ENCODE data around the gene KCNN2.
"Not testable (repeated sequence)": the region's sequence is repeated elsewhere in the genome, so short reads cannot be mapped to it uniquely, and the experiment has no call there.

Gene KCNN2

GRCh38 chr5:114417519-114417918 lies 55.6 kb downstream of the KCNN2 start:
- Mint-ChIP-seq H3K4me3 (no peak overlapping the region), H3K4me1 (ENCODE audit: low read depth in 2 of 2) (no peaks in the 10 kb centered on the region), H3K9me3 (no peaks in the 10 kb centered on the region), H3K36me3 (ENCODE audit: insufficient read depth) (peaks cover 5% of the 10 kb centered on the region), H3K27me3 (no peaks in the 10 kb centered on the region), H3K27ac (no peak overlapping the region)
- no peak for ATAC-seq (replicated peaks)
- no peak for DNase-seq

- ATAC-seq (replicated peaks) (no peak), DNase-seq (no peak)
- Mint-ChIP-seq H3K27ac (no peak overlapping the region), H3K36me3 (ENCODE audit: insufficient read depth) (peaks cover 5% of the 10 kb centered on the region), H3K4me3 (no peak overlapping the region), H3K9me3 (no peaks in the 10 kb centered on the region), H3K27me3 (no peaks in the 10 kb centered on the region), H3K4me1 (ENCODE audit: low read depth in 2 of 2) (no peaks in the 10 kb centered on the region)
Measured at GRCh38 chr5:114418176-114419066, 56.6 kb downstream of the KCNN2 start.

- ATAC-seq (replicated peaks) (no peak), DNase-seq (no peak)
- Mint-ChIP-seq H3K4me3 (no peak overlapping the region), H3K27me3 (no peaks in the 10 kb centered on the region), H3K9me3 (no peaks in the 10 kb centered on the region), H3K36me3 (ENCODE audit: insufficient read depth) (peaks cover 5% of the 10 kb centered on the region), H3K4me1 (ENCODE audit: low read depth in 2 of 2) (no peaks in the 10 kb centered on the region), H3K27ac (no peak overlapping the region)
Measured at GRCh38 chr5:114419067-114419388, 57.2 kb downstream of the KCNN2 start.

GRCh38 chr5:114419959-114420358 lies 58.1 kb downstream of the KCNN2 start:
- H3K4me1 Mint-ChIP-seq (ENCODE audit: low read depth in 2 of 2), result no peaks in the 10 kb centered on the region
- no peak overlapping the region for H3K27ac Mint-ChIP-seq
- no peak for ATAC-seq (replicated peaks)
- no peak for DNase-seq
- no peaks in the 10 kb centered on the region for H3K36me3 Mint-ChIP-seq (ENCODE audit: insufficient read depth)
- no peak overlapping the region for H3K4me3 Mint-ChIP-seq
- no peaks in the 10 kb centered on the region for H3K9me3 Mint-ChIP-seq
- no peaks in the 10 kb centered on the region for H3K27me3 Mint-ChIP-seq

GRCh38 chr5:114427204-114427603 lies 65.3 kb downstream of the KCNN2 start:
- no peak for DNase-seq
- ATAC-seq (replicated peaks), result no peak
- H3K36me3 Mint-ChIP-seq (ENCODE audit: insufficient read depth), result no peaks in the 10 kb centered on the region

GRCh38 chr5:114430532-114430931 lies 68.7 kb downstream of the KCNN2 start:
- H3K27me3 Mint-ChIP-seq, result no peaks in the 10 kb centered on the region
- DNase-seq (no peak), ATAC-seq (replicated peaks) (no peak)
- no peaks in the 10 kb centered on the region for H3K4me1 Mint-ChIP-seq (ENCODE audit: low read depth in 2 of 2)
- H3K36me3 Mint-ChIP-seq (ENCODE audit: insufficient read depth), result no peaks in the 10 kb centered on the region
- H3K9me3 Mint-ChIP-seq, result peaks cover 0 to 2% of the 10 kb centered on the region in 2 donors
- no peak overlapping the region for H3K4me3 Mint-ChIP-seq
- no peak overlapping the region for H3K27ac Mint-ChIP-seq

More at GRCh38 chr5:114427204-114427603, 65.3 kb downstream of the KCNN2 start:
- Mint-ChIP-seq H3K4me1 (ENCODE audit: low read depth in 2 of 2) (no peaks in the 10 kb centered on the region), H3K27me3 (no peaks in the 10 kb centered on the region), H3K4me3 (no peak overlapping the region), H3K27ac (no peak overlapping the region), H3K9me3 (peaks cover 0 to 2% of the 10 kb centered on the region in 2 donors)

GRCh38 chr5:114432684-114433083 lies 70.8 kb downstream of the KCNN2 start:
- H3K9me3 Mint-ChIP-seq; DNase-seq; H3K4me1 Mint-ChIP-seq (ENCODE audit: low read depth in 2 of 2); H3K27ac Mint-ChIP-seq; H3K27me3 Mint-ChIP-seq; ATAC-seq (replicated peaks); H3K4me3 Mint-ChIP-seq; H3K36me3 Mint-ChIP-seq (ENCODE audit: insufficient read depth): not testable (repeated sequence)

- H3K27me3 Mint-ChIP-seq, result no peaks in the 10 kb centered on the region
- H3K36me3 Mint-ChIP-seq (ENCODE audit: insufficient read depth), result no peaks in the 10 kb centered on the region
- ATAC-seq (replicated peaks) (no peak), DNase-seq (no peak)
- H3K27ac Mint-ChIP-seq, result no peak overlapping the region
- H3K4me3 Mint-ChIP-seq, result no peak overlapping the region
- H3K9me3 Mint-ChIP-seq, result peaks cover 0 to 2% of the 10 kb centered on the region in 2 donors
- H3K4me1 Mint-ChIP-seq (ENCODE audit: low read depth in 2 of 2), result no peaks in the 10 kb centered on the region
Measured at GRCh38 chr5:114434396-114435219, 72.7 kb downstream of the KCNN2 start.

- no peak for ATAC-seq (replicated peaks)
- no peak for DNase-seq
- H3K9me3 Mint-ChIP-seq, result peaks cover 0 to 2% of the 10 kb centered on the region in 2 donors
- H3K36me3 Mint-ChIP-seq (ENCODE audit: insufficient read depth), result no peaks in the 10 kb centered on the region
- H3K27me3 Mint-ChIP-seq, result no peaks in the 10 kb centered on the region
- H3K27ac Mint-ChIP-seq, result no peak overlapping the region
- H3K4me3 Mint-ChIP-seq, result no peak overlapping the region
- no peaks in the 10 kb centered on the region for H3K4me1 Mint-ChIP-seq (ENCODE audit: low read depth in 2 of 2)
Measured at GRCh38 chr5:114435220-114435481, 73.3 kb downstream of the KCNN2 start.

GRCh38 chr5:114435885-114436299 lies 74.0 kb downstream of the KCNN2 start:
- Mint-ChIP-seq H3K4me3 (no peak overlapping the region), H3K36me3 (ENCODE audit: insufficient read depth) (no peaks in the 10 kb centered on the region), H3K27ac (no peak overlapping the region), H3K9me3 (peaks cover 0 to 2% of the 10 kb centered on the region in 2 donors), H3K27me3 (no peaks in the 10 kb centered on the region), H3K4me1 (ENCODE audit: low read depth in 2 of 2) (no peaks in the 10 kb centered on the region)
- no peak for ATAC-seq (replicated peaks)
- DNase-seq, result no peak

- Mint-ChIP-seq H3K36me3 (ENCODE audit: insufficient read depth) (no peaks in the 10 kb centered on the region), H3K4me1 (ENCODE audit: low read depth in 2 of 2) (no peaks in the 10 kb centered on the region), H3K4me3 (no peak overlapping the region), H3K9me3 (peaks cover 0 to 3% of the 10 kb centered on the region in 2 donors), H3K27me3 (no peaks in the 10 kb centered on the region), H3K27ac (no peak overlapping the region)
- no peak for DNase-seq
- ATAC-seq (replicated peaks), result no peak
Measured at GRCh38 chr5:114437936-114438335, 76.1 kb downstream of the KCNN2 start.

GRCh38 chr5:114438471-114438870 lies 76.6 kb downstream of the KCNN2 start:
- no peaks in the 10 kb centered on the region for H3K27me3 Mint-ChIP-seq
- DNase-seq (no peak), ATAC-seq (replicated peaks) (no peak)
- H3K4me3 Mint-ChIP-seq, result no peak overlapping the region
- no peaks in the 10 kb centered on the region for H3K4me1 Mint-ChIP-seq (ENCODE audit: low read depth in 2 of 2)
- no peak overlapping the region for H3K27ac Mint-ChIP-seq
- no peaks in the 10 kb centered on the region for H3K36me3 Mint-ChIP-seq (ENCODE audit: insufficient read depth)
- peaks cover 0 to 3% of the 10 kb centered on the region in 2 donors for H3K9me3 Mint-ChIP-seq

- Mint-ChIP-seq H3K4me1 (ENCODE audit: low read depth in 2 of 2) (no peaks in the 10 kb centered on the region), H3K9me3 (peaks cover 0 to 3% of the 10 kb centered on the region in 2 donors), H3K27me3 (no peaks in the 10 kb centered on the region), H3K36me3 (ENCODE audit: insufficient read depth) (no peaks in the 10 kb centered on the region), H3K27ac (no peak overlapping the region), H3K4me3 (no peak overlapping the region)
- ATAC-seq (replicated peaks) (no peak), DNase-seq (no peak)
Measured at GRCh38 chr5:114447084-114447773, 85.4 kb downstream of the KCNN2 start.

Measured in effector memory CD8-positive, alpha-beta T cell (primary cell).